IMR-90 (cell line): ENCODE data around the gene SF3B1.

Experiments
- BHLHE40 ChIP-seq: fragments of 150-350 bp; IDR thresholded peaks from 2 replicates; pipeline ENCODE4 v1.6.1; 2016; ENCODE audit warnings: mild to moderate bottlenecking, low read depth, low read length
- CTCF ChIP-seq: conservative IDR thresholded peaks from 2 replicates; pipeline ENCODE4 v1.5.1; 2012; ENCODE audit warnings: mild to moderate bottlenecking, low read depth, low read length, improper control_type of control experiment
- NFE2L2 ChIP-seq: fragments of 150-350 bp; IDR thresholded peaks from 2 replicates; pipeline ENCODE4 v1.6.1; 2016; ENCODE audit warnings: low read depth, mild to moderate bottlenecking, low read length
- POLR2A ChIP-seq: IDR thresholded peaks from 2 replicates; pipeline ENCODE4 v1.6.1; 2012; ENCODE audit warnings: mild to moderate bottlenecking, low read depth, low read length
- RAD21 ChIP-seq: IDR thresholded peaks from 2 replicates; pipeline ENCODE4 v1.6.1; 2012; ENCODE audit warnings: low read length, improper control_type of control experiment
- RCOR1 ChIP-seq: IDR thresholded peaks from 2 replicates; pipeline ENCODE4 v1.6.1; 2012; ENCODE audit warnings: mild to moderate bottlenecking, low read length, improper control_type of control experiment; ENCODE audit not compliant: insufficient replicate concordance
- TF ChIP-seq, protein P1 (sequence below): fragments of 150-350 bp; IDR thresholded peaks from 2 replicates; pipeline ENCODE4 v1.6.1; 2017; ENCODE audit warnings: mild to moderate bottlenecking, antibody characterized with exemption, low read length, low read depth

GRCh38 chr2:197405582-197405981, 29.2 kb downstream of the SF3B1 start:
- TF ChIP-seq CTCF (no peak), NFE2L2 (no peak), RCOR1 (no peak), BHLHE40 (no peak), RAD21 (no peak), POLR2A (no peak)
- TF ChIP-seq, protein P1, sequence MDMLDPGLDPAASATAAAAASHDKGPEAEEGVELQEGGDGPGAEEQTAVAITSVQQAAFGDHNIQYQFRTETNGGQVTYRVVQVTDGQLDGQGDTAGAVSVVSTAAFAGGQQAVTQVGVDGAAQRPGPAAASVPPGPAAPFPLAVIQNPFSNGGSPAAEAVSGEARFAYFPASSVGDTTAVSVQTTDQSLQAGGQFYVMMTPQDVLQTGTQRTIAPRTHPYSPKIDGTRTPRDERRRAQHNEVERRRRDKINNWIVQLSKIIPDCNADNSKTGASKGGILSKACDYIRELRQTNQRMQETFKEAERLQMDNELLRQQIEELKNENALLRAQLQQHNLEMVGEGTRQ: no peak
